NCI-H1694 (cell line): ENCODE results near the gene HMGN5.

ENCODE experiments used
- DNase-seq: peaks from one replicate; lab custom pipeline; 2025; lab: John Stamatoyannopoulos, UW

HMGN5 gene

GRCh38 chrX:81201671-81202455 is at the start of gene HMGN5, which contains the start of gene SH3BGRL:
HMGN5 (minus strand) TSS chrX:81201913; CDS start chrX:81121549, 80,364 bp downstream.
SH3BGRL (plus strand) TSS chrX:81202102; CDS start chrX:81202201, 99 bp downstream.
- DNase-seq = no peak

GRCh38 chrX:81241753-81242152 is 40.0 kb upstream of the HMGN5 start:
- no peak for DNase-seq

- no peak for DNase-seq
Measured at GRCh38 chrX:81240701-81241331, 39.1 kb upstream of the HMGN5 start.

GRCh38 chrX:81238166-81238565 is 36.5 kb upstream of the HMGN5 start:
- no peak for DNase-seq

- no peak for DNase-seq
Measured at GRCh38 chrX:81237516-81237915, 35.8 kb upstream of the HMGN5 start.

- no peak for DNase-seq
Measured at GRCh38 chrX:81232218-81232617, 30.5 kb upstream of the HMGN5 start.

- DNase-seq = no peak
Measured at GRCh38 chrX:81231476-81231875, 29.8 kb upstream of the HMGN5 start.

- DNase-seq = no peak
Measured at GRCh38 chrX:81229901-81230300, 28.2 kb upstream of the HMGN5 start.

GRCh38 chrX:81229229-81229628 is 27.5 kb upstream of the HMGN5 start:
- DNase-seq = no peak

GRCh38 chrX:81215685-81216084 is 14.0 kb upstream of the HMGN5 start:
- no peak for DNase-seq

- DNase-seq = no peak
Measured at GRCh38 chrX:81208916-81209315, 7.2 kb upstream of the HMGN5 start.

- no peak for DNase-seq
Measured at GRCh38 chrX:81206476-81206875, 4.8 kb upstream of the HMGN5 start.

GRCh38 chrX:81205551-81205950 is 3.8 kb upstream of the HMGN5 start:
- no peak for DNase-seq

GRCh38 chrX:81202943-81203342 is 1.2 kb upstream of the HMGN5 start:
- no peak for DNase-seq

GRCh38 chrX:81202456-81202819 is 725 bp upstream of the HMGN5 start:
- DNase-seq = no peak

- DNase-seq = no peak
Measured at GRCh38 chrX:81201071-81201470, 642 bp downstream of the HMGN5 start.

- DNase-seq = peak; percentile 56
Measured at GRCh38 chrX:81195712-81196111, 6.0 kb downstream of the HMGN5 start.

GRCh38 chrX:81195259-81195658 is 6.5 kb downstream of the HMGN5 start:
- DNase-seq = no peak

GRCh38 chrX:81174286-81174685 is 27.4 kb downstream of the HMGN5 start:
- DNase-seq = peak; percentile 0

GRCh38 chrX:81168391-81168790 is 33.3 kb downstream of the HMGN5 start:
- no peak for DNase-seq

- peak; percentile 36 for DNase-seq
Measured at GRCh38 chrX:81121513-81122363, 80.0 kb downstream of the HMGN5 start.

- peak; percentile 6 for DNase-seq
Measured at GRCh38 chrX:81120936-81121371, 80.8 kb downstream of the HMGN5 start.
